Esophagus squamous epithelium (tissue), 5 donors: Measurements from ENCODE around the gene AK8. TPM values are rescaled to one million over a fixed set of nuclear protein-coding genes. Genes with fewer than 3 reads are reported as not detected.

Experiments used
- DNase-seq: peaks from one replicate; lab custom pipeline; 2025; lab: John Stamatoyannopoulos, UW
- H3K27ac ChIP-seq, 4 donors: fragments of 200-600 bp; sonication (generic); one replicate each; pipeline ENCODE4 v1.5.1; 2016 to 2019; ENCODE audit warnings: mild to moderate bottlenecking in 1 of 4
- H3K27me3 ChIP-seq, 4 donors: fragments of 200-600 bp; sonication (generic); 1 replicate in 3 of 4; 2 replicates in 1 of 4; pipeline versions ENCODE4 v1.5.1 to v1.6.0; 2017 to 2021; ENCODE audit warnings: antibody characterized with exemption in 1 of 4
- H3K36me3 ChIP-seq, 3 donors: fragments of 200-600 bp; sonication (generic); one replicate each; pipeline ENCODE4 v1.5.1; 2016 to 2019
- H3K4me1 ChIP-seq, 3 donors: fragments of 200-600 bp; sonication (generic); one replicate each; pipeline ENCODE4 v1.5.1; 2017 to 2019
- H3K4me3 ChIP-seq, 4 donors: fragments of 200-600 bp; sonication (generic); 1 replicate in 3 of 4; 2 replicates in 1 of 4; pipeline ENCODE4 v1.5.1; 2016 to 2019; ENCODE audit warnings: mild to moderate bottlenecking in 2 of 4, moderate library complexity in 1 of 4
- H3K9me3 ChIP-seq, 3 donors: fragments of 200-600 bp; sonication (generic); one replicate each; pipeline ENCODE4 v1.5.1; 2016 to 2019
- CTCF ChIP-seq, 6 experiments: fragments of 450-650 bp in 4 of 6; fragments of 200-600 bp in 2 of 6; sonication (generic) in 2 of 6; IDR thresholded peaks; one replicate each; pipeline ENCODE4 v1.5.1; 2016 to 2019; ENCODE audit warnings: antibody characterized with exemption in 6 of 6, mild to moderate bottlenecking in 4 of 6, moderate library complexity in 4 of 6
- POLR2A ChIP-seq, 4 donors: fragments of 450-650 bp; IDR thresholded peaks; one replicate each; pipeline ENCODE4 v1.6.1; 2017; ENCODE audit warnings: antibody characterized with exemption in 4 of 4, mild to moderate bottlenecking in 4 of 4, moderate library complexity in 3 of 4
- WGBS, 2 donors: methylation state at CpG; one replicate each; pipeline ENCODE4 v1.1.5; 2018; 5-methylcytosine and 5-hydroxymethylcytosine counted together
- intact Hi-C: fragments of 100-400 bp; cut with DNase I; formaldehyde crosslinking; loops from one replicate; pipeline ENCODE4 v1.15.0; 2022
- total RNA-seq, 4 donors: library from RNA; depleted of rRNA; stranded (reverse); fragments of >200 nt; gene quantifications; one replicate each; pipeline ENCODE4 v1.1.0, GENCODE V29; 2016
- donor health status: DM: yes; HTN: yes; CAD: no.

AK8 gene
- total RNA-seq, 4 donors from 2014 or later = 0.38 to 1.1 (median 0.48) TPM; not detected in 1

- intact Hi-C loops = no loop called here
- DNase-seq = no peak
These were observed 169.8 kb downstream of the AK8 start for GRCh38 chr9:132708239-132708638.

GRCh38 chr9:132703336-132703735 is 174.7 kb downstream of the AK8 start:
- no peak for TF ChIP-seq POLR2A (IDR thresholded peaks at IDR 0.05)
- TF ChIP-seq CTCF (IDR thresholded peaks at IDR 0.05) = no peak
- no peaks in the 10 kb centered on the region for H3K36me3 ChIP-seq
- H3K27me3 ChIP-seq = peaks cover 0 to 3% (median 0%) of the 10 kb centered on the region in 4 donors
- no peaks in the 10 kb centered on the region for H3K4me1 ChIP-seq
- WGBS, 2 donors = 27 to 57% methylated on average over 2 of the region's 2 CpGs
- no peak overlapping the region for H3K4me3 ChIP-seq
- intact Hi-C loops = no loop called here
- no peak overlapping the region for H3K27ac ChIP-seq
- no peak for DNase-seq
- peaks cover 0 to 4% (median 0%) of the 10 kb centered on the region in 3 donors for H3K9me3 ChIP-seq

More at GRCh38 chr9:132708239-132708638, 169.8 kb downstream of the AK8 start:
- H3K36me3 ChIP-seq = no peaks in the 10 kb centered on the region
- no peak for TF ChIP-seq POLR2A (IDR thresholded peaks at IDR 0.05)
- TF ChIP-seq CTCF (IDR thresholded peaks at IDR 0.05) = no peak
- WGBS, 2 donors = 71 to 88% methylated on average over 4 to 7 of the region's 8 CpGs
- no peaks in the 10 kb centered on the region for H3K4me1 ChIP-seq
- H3K27me3 ChIP-seq = peaks cover 0 to 3% (median 0%) of the 10 kb centered on the region in 4 donors
- no peaks in the 10 kb centered on the region for H3K9me3 ChIP-seq
- H3K4me3 ChIP-seq = no peak overlapping the region
- H3K27ac ChIP-seq = no peak overlapping the region

GRCh38 chr9:132702254-132702653 is 175.8 kb downstream of the AK8 start:
- DNase-seq = no peak
- no peak overlapping the region for H3K27ac ChIP-seq
- H3K27me3 ChIP-seq = peaks cover 0 to 3% (median 0%) of the 10 kb centered on the region in 4 donors
- 19 to 64% methylated on average over 1 of the region's 1 CpG for WGBS, 2 donors
- TF ChIP-seq CTCF (IDR thresholded peaks at IDR 0.05) = no peak
- no peak for TF ChIP-seq POLR2A (IDR thresholded peaks at IDR 0.05)
- intact Hi-C loops = no loop called here
- no peaks in the 10 kb centered on the region for H3K4me1 ChIP-seq
- no peak overlapping the region for H3K4me3 ChIP-seq
- peaks cover 0 to 15% (median 2%) of the 10 kb centered on the region in 3 donors for H3K9me3 ChIP-seq
- H3K36me3 ChIP-seq = no peaks in the 10 kb centered on the region

GRCh38 chr9:132699956-132700355 is 178.1 kb downstream of the AK8 start:
- no peak for DNase-seq
- no peaks in the 10 kb centered on the region for H3K36me3 ChIP-seq
- H3K4me1 ChIP-seq = no peaks in the 10 kb centered on the region
- H3K4me3 ChIP-seq = no peak overlapping the region
- intact Hi-C loops = no loop called here
- peaks cover 0 to 29% (median 13%) of the 10 kb centered on the region in 3 donors for H3K9me3 ChIP-seq
- H3K27me3 ChIP-seq = no peaks in the 10 kb centered on the region
- TF ChIP-seq CTCF (IDR thresholded peaks at IDR 0.05) = no peak
- H3K27ac ChIP-seq = no peak overlapping the region
- WGBS, 2 donors = 24 to 33% methylated on average over 1 of the region's 1 CpG

- DNase-seq = no peak
- Histone ChIP-seq H3K27me3 (no peaks in the 10 kb centered on the region), H3K27ac (no peak overlapping the region), H3K36me3 (no peaks in the 10 kb centered on the region), H3K4me3 (no peak overlapping the region), H3K9me3 (peaks cover 0 to 29% (median 13%) of the 10 kb centered on the region in 3 donors), H3K4me1 (no peaks in the 10 kb centered on the region)
- intact Hi-C loops = no loop called here
- WGBS, 2 donors = 21 to 29% methylated on average over 4 of the region's 4 CpGs
- TF ChIP-seq POLR2A (IDR thresholded peaks at IDR 0.05) (no peak), CTCF (IDR thresholded peaks at IDR 0.05) (no peak)
These were observed 179.1 kb downstream of the AK8 start for GRCh38 chr9:132698989-132699388.
